ENCODE results near the gene ATP1A3. TPM values are rescaled to one million over a fixed set of nuclear protein-coding genes. Genes with fewer than 3 reads are reported as not detected.
"Not testable (repeated sequence)": the region's sequence is repeated elsewhere in the genome, so short reads cannot be mapped to it uniquely, and the experiment has no call there.

The ATP1A3 gene
- total and polyA plus RNA-seq, 2 of the 13 experiments (the other 11 are each of a cell fraction or from before 2014, with no cell fraction given), result 0.01 to 0.04 TPM

- CTCF ChIA-PET (ENCODE audit: low intra/inter-chr PET ratio, low total read pairs), result no interaction called here
- H3K4me2 ChIP-seq (ENCODE audit: low read depth, low read length), result no peak overlapping the region
- ATAC-seq (no peak), FAIRE-seq (no peak), DNase-seq (ENCODE audit: low spot score) (no peak)
- BruUV-seq (replicated peaks), result no TSS peak
- no peak overlapping the region for H3K4me3 ChIP-seq (replicated peaks in 1 of 3; ENCODE audit: insufficient read depth in 1 of 3, low read depth in 2 of 3, low read length in 3 of 3)
- 36% methylated on average over 8 of the region's 8 CpGs for WGBS (ENCODE audit: low lambda C conversion rate)
- no peak overlapping the region for H3K27ac ChIP-seq (ENCODE audit: extremely low read length, insufficient read depth, low read length)
- no peaks in the 10 kb centered on the region for H3K36me3 ChIP-seq (replicated peaks in 1 of 2; ENCODE audit: control insufficient read depth in 1 of 2, insufficient read depth in 2 of 2, low read length in 2 of 2)
- no peaks in the 10 kb centered on the region for H4K20me1 ChIP-seq (ENCODE audit: insufficient read depth, low read length)
- intact Hi-C loops (cut with micrococcal nuclease; ENCODE audit: unreplicated experiment) (no loop called here), in situ Hi-C loops (cut with HindIII; ENCODE audit: extremely low pct_ligation_motif_present, low pct_unique_long_range_greater_than_20kb) (no loop called here)
- no peaks in the 10 kb centered on the region for H3K79me2 ChIP-seq (ENCODE audit: insufficient read depth, low read length)
- H3K4me1 ChIP-seq (ENCODE audit: insufficient read depth, low read length), result no peaks in the 10 kb centered on the region
- H2AFZ ChIP-seq (ENCODE audit: low read length), result no peak overlapping the region
- peaks cover 6 to 21% of the 10 kb centered on the region in 2 experiments; a peak in 3 of 5 replicates for H3K27me3 ChIP-seq (ENCODE audit: control insufficient read depth in 1 of 2, insufficient read depth in 2 of 2, low read length in 2 of 2)
- H3K9me3 ChIP-seq (ENCODE audit: low read length), result no peaks in the 10 kb centered on the region
- no peak overlapping the region for H3K9ac ChIP-seq (ENCODE audit: insufficient read depth, low read depth, low read length)
- POLR2A ChIA-PET, result no interaction called here
- TF ChIP-seq ZFP82 (CRISPR knock-in tag; IDR thresholded peaks at IDR 0.05; ENCODE audit: borderline replicate concordance), result no peak
Observed at GRCh38 chr19:42017040-42017439, 23.0 kb upstream of the ATP1A3 start.

GRCh38 chr19:42012747-42013146, 18.7 kb upstream of the ATP1A3 start:
- H3K4me3 ChIP-seq (replicated peaks in 1 of 3; ENCODE audit: insufficient read depth in 1 of 3, low read depth in 2 of 3, low read length in 3 of 3); H3K4me1 ChIP-seq (ENCODE audit: insufficient read depth, low read length); H3K9ac ChIP-seq (ENCODE audit: insufficient read depth, low read depth, low read length); H2AFZ ChIP-seq (ENCODE audit: low read length); H4K20me1 ChIP-seq (ENCODE audit: insufficient read depth, low read length); intact Hi-C loops (cut with micrococcal nuclease; ENCODE audit: unreplicated experiment); CTCF ChIA-PET (ENCODE audit: low intra/inter-chr PET ratio, low total read pairs); H3K36me3 ChIP-seq (replicated peaks in 1 of 2; ENCODE audit: control insufficient read depth in 1 of 2, insufficient read depth in 2 of 2, low read length in 2 of 2); POLR2A ChIA-PET; H3K27ac ChIP-seq (ENCODE audit: extremely low read length, insufficient read depth, low read length); H3K9me3 ChIP-seq (ENCODE audit: low read length); H3K4me2 ChIP-seq (ENCODE audit: low read depth, low read length); DNase-seq (ENCODE audit: low spot score); ATAC-seq; BruUV-seq (replicated peaks); H3K79me2 ChIP-seq (ENCODE audit: insufficient read depth, low read length); in situ Hi-C loops (cut with HindIII; ENCODE audit: extremely low pct_ligation_motif_present, low pct_unique_long_range_greater_than_20kb); H3K27me3 ChIP-seq (ENCODE audit: control insufficient read depth in 1 of 2, insufficient read depth in 2 of 2, low read length in 2 of 2); FAIRE-seq; TF ChIP-seq ZBTB40 (CRISPR knock-in tag; IDR thresholded peaks at IDR 0.05): not testable (repeated sequence)
- 27% methylated on average over 3 of the region's 3 CpGs for WGBS (ENCODE audit: low lambda C conversion rate)
- 0 out of 2 replicates have a peak, but pooled peaks have one; percentile 15 for TF ChIP-seq ZBTB40 (IDR thresholded peaks at IDR 0.05)

Data from HepG2 (cell line).